Loucy (cell line): ENCODE measurements around the gene PRH2.

ENCODE experiments used
- H2AFZ ChIP-seq: fragments of 200-600 bp; sonication (generic); 2 replicates; pipeline ENCODE4 v1.6.0; 2016; ENCODE audit warnings: antibody characterized with exemption, mild to moderate bottlenecking, low read length, moderate library complexity
- H3F3A ChIP-seq: fragments of 200-600 bp; 2 replicates; pipeline ENCODE4 v1.6.0; 2016; ENCODE audit warnings: antibody characterized with exemption, low read depth, mild to moderate bottlenecking
- H3K27me3 ChIP-seq: fragments of 200-600 bp; sonication (generic); 2 replicates; pipeline ENCODE4 v1.6.1; 2014; ENCODE audit warnings: low read length, mild to moderate bottlenecking; ENCODE audit not compliant: insufficient read depth, poor library complexity, severe bottlenecking
- H3K36me3 ChIP-seq: fragments of 200-600 bp; sonication (generic); 2 replicates; pipeline ENCODE4 v1.6.1; 2016; ENCODE audit warnings: low read length; ENCODE audit not compliant: insufficient read depth
- H3K4me1 ChIP-seq: fragments of 200-600 bp; sonication (generic); 2 replicates; pipeline ENCODE4 v1.5.1; 2014; ENCODE audit warnings: low read length, mild to moderate bottlenecking; ENCODE audit not compliant: insufficient read depth, poor library complexity, severe bottlenecking
- H3K4me2 ChIP-seq: fragments of 200-600 bp; sonication (generic); 2 replicates; pipeline ENCODE4 v1.6.0; 2014; ENCODE audit warnings: antibody characterized with exemption, low read length, low read depth, mild to moderate bottlenecking; ENCODE audit not compliant: poor library complexity, severe bottlenecking
- H3K4me3 ChIP-seq: fragments of 200-600 bp; sonication (generic); 2 replicates; pipeline ENCODE4 v1.5.1; 2014; ENCODE audit warnings: low read length, mild to moderate bottlenecking, mixed read lengths; ENCODE audit not compliant: poor library complexity, severe bottlenecking
- H3K79me2 ChIP-seq: fragments of 200-600 bp; sonication (generic); 2 replicates; pipeline ENCODE4 v1.6.1; 2014; ENCODE audit warnings: low read length; ENCODE audit not compliant: insufficient read depth
- H3K9ac ChIP-seq: fragments of 200-600 bp; sonication (generic); 2 replicates; pipeline ENCODE4 v1.6.0; 2014; ENCODE audit warnings: mild to moderate bottlenecking, low read depth, low read length, moderate library complexity; ENCODE audit not compliant: poor library complexity, severe bottlenecking
- H3K9me2 ChIP-seq: fragments of 200-600 bp; sonication (generic); replicated peaks from 2 replicates; pipeline ENCODE4 v1.6.1; 2016; ENCODE audit warnings: low read depth, low read length, mixed read lengths
- H3K9me3 ChIP-seq: fragments of 200-600 bp; sonication (generic); 2 replicates; pipeline ENCODE4 v1.6.1; 2014; ENCODE audit warnings: mild to moderate bottlenecking, antibody characterized with exemption, low read length, low read depth; ENCODE audit not compliant: insufficient read depth
- H4K20me1 ChIP-seq: fragments of 200-600 bp; sonication (generic); 2 replicates; pipeline ENCODE4 v1.6.0; 2014; ENCODE audit warnings: antibody characterized with exemption, low read length, mild to moderate bottlenecking; ENCODE audit not compliant: insufficient read depth, poor library complexity, severe bottlenecking
- EZH2phosphoT487 ChIP-seq: fragments of 200-600 bp; IDR thresholded peaks from 2 replicates; pipeline ENCODE4 v1.6.1; 2018; ENCODE audit warnings: antibody characterized with exemption, mild to moderate bottlenecking, moderate library complexity, borderline replicate concordance
- TF ChIP-seq, protein P1 (sequence below): fragments of 200-600 bp; sonication (generic); conservative IDR thresholded peaks from 2 replicates; pipeline ENCODE4 v1.5.1; 2014; ENCODE audit warnings: mild to moderate bottlenecking, antibody characterized with exemption, low read length

Gene PRH2

DNA sequence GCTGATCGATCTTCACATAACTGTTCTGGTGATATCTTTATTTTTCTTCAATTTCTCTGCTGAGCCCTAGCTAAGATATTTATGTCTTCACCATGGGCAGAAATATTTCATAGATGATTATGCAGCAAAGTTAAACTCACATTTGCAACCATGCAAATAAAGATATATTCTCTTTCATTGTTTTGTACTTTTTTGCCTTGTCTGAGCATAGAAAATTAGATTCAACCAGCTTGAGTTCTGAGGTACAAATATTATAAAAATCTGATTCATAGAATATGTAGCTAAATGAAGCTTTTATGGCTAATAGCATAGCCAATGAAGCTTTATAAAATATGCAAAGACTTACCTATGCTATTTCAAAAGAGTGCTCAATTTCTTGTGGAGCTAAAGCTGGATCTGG, 19.6 kb upstream of the PRH2 start, which contains the start of gene TAS2R13:
Gene TAS2R13 (minus strand): TSS at position 101 of the 400 bp plus-strand sequence. CDS start 264 bp downstream, outside the sequence.
- H3K9me2 ChIP-seq, result no peaks in the 10 kb centered on the region
- H3K9me3 ChIP-seq, result no peaks in the 10 kb centered on the region
- H3K9ac ChIP-seq, result no peak within 1 kb of the TSS
- H3K79me2 ChIP-seq, result no peaks in the 10 kb centered on the region
- no peaks in the 10 kb centered on the region for H3K27me3 ChIP-seq
- no peaks in the 10 kb centered on the region for H4K20me1 ChIP-seq
- H3K36me3 ChIP-seq, result no peaks in the 10 kb centered on the region
- no peaks in the 10 kb centered on the region for H3K4me1 ChIP-seq
- no peak within 1 kb of the TSS for H3K4me3 ChIP-seq
- H3F3A ChIP-seq, result no peaks in the 10 kb centered on the region
- H3K4me2 ChIP-seq, result no peak within 1 kb of the TSS
- no peak within 1 kb of the TSS for H2AFZ ChIP-seq
- TF ChIP-seq EZH2phosphoT487, result no peak
- TF ChIP-seq, protein P1, sequence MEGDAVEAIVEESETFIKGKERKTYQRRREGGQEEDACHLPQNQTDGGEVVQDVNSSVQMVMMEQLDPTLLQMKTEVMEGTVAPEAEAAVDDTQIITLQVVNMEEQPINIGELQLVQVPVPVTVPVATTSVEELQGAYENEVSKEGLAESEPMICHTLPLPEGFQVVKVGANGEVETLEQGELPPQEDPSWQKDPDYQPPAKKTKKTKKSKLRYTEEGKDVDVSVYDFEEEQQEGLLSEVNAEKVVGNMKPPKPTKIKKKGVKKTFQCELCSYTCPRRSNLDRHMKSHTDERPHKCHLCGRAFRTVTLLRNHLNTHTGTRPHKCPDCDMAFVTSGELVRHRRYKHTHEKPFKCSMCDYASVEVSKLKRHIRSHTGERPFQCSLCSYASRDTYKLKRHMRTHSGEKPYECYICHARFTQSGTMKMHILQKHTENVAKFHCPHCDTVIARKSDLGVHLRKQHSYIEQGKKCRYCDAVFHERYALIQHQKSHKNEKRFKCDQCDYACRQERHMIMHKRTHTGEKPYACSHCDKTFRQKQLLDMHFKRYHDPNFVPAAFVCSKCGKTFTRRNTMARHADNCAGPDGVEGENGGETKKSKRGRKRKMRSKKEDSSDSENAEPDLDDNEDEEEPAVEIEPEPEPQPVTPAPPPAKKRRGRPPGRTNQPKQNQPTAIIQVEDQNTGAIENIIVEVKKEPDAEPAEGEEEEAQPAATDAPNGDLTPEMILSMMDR, result no peak

DNA sequence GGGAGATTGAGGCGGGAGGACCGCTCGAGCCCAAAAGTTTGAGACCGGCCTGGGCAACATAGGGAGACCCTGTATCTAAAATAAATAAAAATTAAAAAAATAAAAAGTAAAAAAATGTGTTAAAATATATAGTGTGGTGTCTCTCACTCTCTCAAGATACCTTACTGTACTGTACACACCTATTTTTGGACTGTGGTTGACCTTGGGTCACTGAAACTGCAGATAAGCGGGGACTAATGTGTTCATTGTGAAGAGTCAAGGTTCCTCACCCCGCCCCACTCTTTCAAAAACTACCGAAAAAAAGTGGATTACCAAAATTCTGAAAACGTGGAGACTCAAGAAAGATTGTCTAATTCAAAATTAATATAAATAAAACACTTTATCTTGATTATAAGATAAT, 18.7 kb upstream of the PRH2 start:
- no peaks in the 10 kb centered on the region for H3K36me3 ChIP-seq
- no peak overlapping the region for H2AFZ ChIP-seq
- H3K4me1 ChIP-seq, result no peaks in the 10 kb centered on the region
- TF ChIP-seq, protein P1, result no peak
- TF ChIP-seq EZH2phosphoT487, result no peak
- no peaks in the 10 kb centered on the region for H3F3A ChIP-seq
- H4K20me1 ChIP-seq, result no peaks in the 10 kb centered on the region
- no peak overlapping the region for H3K4me2 ChIP-seq
- H3K79me2 ChIP-seq, result no peaks in the 10 kb centered on the region
- no peak overlapping the region for H3K9ac ChIP-seq
- H3K9me2 ChIP-seq, result no peaks in the 10 kb centered on the region
- H3K9me3 ChIP-seq, result no peaks in the 10 kb centered on the region
- H3K4me3 ChIP-seq, result no peak overlapping the region
- no peaks in the 10 kb centered on the region for H3K27me3 ChIP-seq

DNA sequence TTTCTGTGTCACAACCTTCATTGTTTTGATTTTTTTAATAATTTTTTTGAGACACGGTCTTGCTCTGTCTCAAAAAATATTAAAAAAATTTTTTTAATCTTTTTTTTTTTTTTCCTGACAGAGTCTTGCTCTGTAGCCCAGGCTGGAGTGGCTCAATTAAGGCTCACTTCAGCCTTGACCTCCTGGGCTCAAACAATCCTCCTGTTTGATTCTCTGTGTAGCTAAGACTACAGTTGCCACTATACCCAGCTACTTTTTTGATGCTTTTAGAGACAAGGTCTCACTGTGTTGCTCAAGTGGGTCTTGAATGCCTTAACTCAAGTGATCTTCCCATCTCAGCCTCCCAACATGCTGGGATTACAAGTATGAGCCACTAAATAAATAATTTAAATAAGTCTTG, 9.2 kb upstream of the PRH2 start:
- Histone ChIP-seq H3K9me3 (no peaks in the 10 kb centered on the region), H3K27me3 (no peaks in the 10 kb centered on the region)
- TF ChIP-seq, protein P1, result no peak
- TF ChIP-seq EZH2phosphoT487, result no peak

More for the DNA sequence above, 9.2 kb upstream of the PRH2 start:
- no peak overlapping the region for H3K4me3 ChIP-seq
- H3K4me1 ChIP-seq, result no peaks in the 10 kb centered on the region
- no peaks in the 10 kb centered on the region for H3K79me2 ChIP-seq
- H3K36me3 ChIP-seq, result no peaks in the 10 kb centered on the region
- H3K4me2 ChIP-seq, result no peak overlapping the region
- H3F3A ChIP-seq, result no peaks in the 10 kb centered on the region
- no peaks in the 10 kb centered on the region for H3K9me2 ChIP-seq
- H3K9ac ChIP-seq, result no peak overlapping the region
- no peak overlapping the region for H2AFZ ChIP-seq
- no peaks in the 10 kb centered on the region for H4K20me1 ChIP-seq
